ENCODE results near the gene FGFR1OP2. TPM values are rescaled to one million over a fixed set of nuclear protein-coding genes. Genes with fewer than 3 reads are reported as not detected.

FGFR1OP2 gene
- total RNA-seq, 1 donor from 2014 or later: 81.9 TPM

GRCh38 chr12:26995706-26996105, 57.4 kb downstream of the FGFR1OP2 start:
- ATAC-seq (no peak), DNase-seq (ENCODE audit: low spot score) (no peak)

GRCh38 chr12:26997003-26997402, 58.7 kb downstream of the FGFR1OP2 start:
- intact Hi-C loops (cut with DNase I): no loop called here
- DNase-seq (ENCODE audit: low spot score): no peak
- ATAC-seq: no peak

More at GRCh38 chr12:26995706-26996105, 57.4 kb downstream of the FGFR1OP2 start:
- intact Hi-C loops (cut with DNase I): no loop called here

- DNase-seq (ENCODE audit: low spot score): no peak
- intact Hi-C loops (cut with DNase I): no loop called here
- ATAC-seq: no peak
These were observed 62.7 kb downstream of the FGFR1OP2 start for GRCh38 chr12:27000961-27001360.

- ATAC-seq (no peak), DNase-seq (ENCODE audit: low spot score) (no peak)
- intact Hi-C loops (cut with DNase I): no loop called here
These were observed 63.4 kb downstream of the FGFR1OP2 start for GRCh38 chr12:27001663-27002062.

- no peak for ATAC-seq
- intact Hi-C loops (cut with DNase I): no loop called here
- no peak for DNase-seq (ENCODE audit: low spot score)
These were observed 63.9 kb downstream of the FGFR1OP2 start for GRCh38 chr12:27002141-27002540.

GRCh38 chr12:27003421-27004381, 65.4 kb downstream of the FGFR1OP2 start:
- DNase-seq (ENCODE audit: low spot score) (no peak), ATAC-seq (no peak)
- intact Hi-C loops (cut with DNase I): no loop called here

- ATAC-seq: peak; percentile 38
- intact Hi-C loops (cut with DNase I): no loop called here
- no peak for DNase-seq (ENCODE audit: low spot score)
These were observed 67.2 kb downstream of the FGFR1OP2 start for GRCh38 chr12:27005495-27005894.

GRCh38 chr12:27006797-27007467, 68.7 kb downstream of the FGFR1OP2 start:
- ATAC-seq: no peak
- DNase-seq (ENCODE audit: low spot score): no peak
- intact Hi-C loops (cut with DNase I): no loop called here

- DNase-seq (ENCODE audit: low spot score): no peak
- no peak for ATAC-seq
- intact Hi-C loops (cut with DNase I): no loop called here
These were observed 69.8 kb downstream of the FGFR1OP2 start for GRCh38 chr12:27008081-27008480.

DNA sequence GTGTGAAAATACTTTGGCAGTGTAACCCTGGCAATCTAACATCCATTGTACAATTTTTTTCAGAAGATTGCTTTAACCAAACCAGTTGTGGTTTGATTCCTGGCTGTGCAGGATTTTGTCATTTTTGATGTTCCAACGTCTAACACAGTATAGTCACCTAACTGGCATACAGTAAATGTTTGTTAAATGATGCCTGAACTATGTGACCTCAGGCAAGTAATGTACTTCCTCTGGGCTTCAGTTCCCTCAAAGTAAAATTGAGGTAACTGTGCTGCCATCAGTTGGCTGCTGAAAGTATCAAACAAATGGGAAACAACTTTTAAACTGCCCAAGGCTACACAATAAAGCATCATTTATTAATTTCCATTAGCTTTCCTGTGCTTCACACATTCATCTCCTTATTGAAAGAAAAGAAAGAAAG, 71.6 kb downstream of the FGFR1OP2 start:
- ATAC-seq (no peak), DNase-seq (ENCODE audit: low spot score) (no peak)
- intact Hi-C loops (cut with DNase I): loop anchor here (10.0 kb wide), 1 partner anchor 295 kb away; no protein-coding TSS in a partner anchor

GRCh38 chr12:27012239-27012981, 74.1 kb downstream of the FGFR1OP2 start:
- intact Hi-C loops (cut with DNase I): loop anchor here (10.0 kb wide), 1 partner anchor 292 kb away; no protein-coding TSS in a partner anchor
- no peak for ATAC-seq
- no peak for DNase-seq (ENCODE audit: low spot score)

DNA sequence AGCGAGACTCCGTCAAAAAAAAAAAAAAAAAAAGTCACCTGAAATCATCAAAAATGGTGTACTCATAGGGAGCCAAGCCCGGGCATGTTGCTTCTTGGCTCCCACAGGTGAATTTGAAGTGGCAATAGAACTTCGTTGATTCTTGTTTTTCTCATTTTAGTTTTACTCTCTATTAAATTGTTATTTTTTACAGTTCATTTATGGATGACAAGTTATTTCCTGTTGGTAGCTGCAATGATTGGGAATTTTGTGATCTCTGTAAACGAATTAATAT, 74.6 kb downstream of the FGFR1OP2 start:
- intact Hi-C loops (cut with DNase I): loop anchor here (10.0 kb wide), 1 partner anchor 292 kb away; no protein-coding TSS in a partner anchor
- ATAC-seq (no peak), DNase-seq (ENCODE audit: low spot score) (no peak)

DNA sequence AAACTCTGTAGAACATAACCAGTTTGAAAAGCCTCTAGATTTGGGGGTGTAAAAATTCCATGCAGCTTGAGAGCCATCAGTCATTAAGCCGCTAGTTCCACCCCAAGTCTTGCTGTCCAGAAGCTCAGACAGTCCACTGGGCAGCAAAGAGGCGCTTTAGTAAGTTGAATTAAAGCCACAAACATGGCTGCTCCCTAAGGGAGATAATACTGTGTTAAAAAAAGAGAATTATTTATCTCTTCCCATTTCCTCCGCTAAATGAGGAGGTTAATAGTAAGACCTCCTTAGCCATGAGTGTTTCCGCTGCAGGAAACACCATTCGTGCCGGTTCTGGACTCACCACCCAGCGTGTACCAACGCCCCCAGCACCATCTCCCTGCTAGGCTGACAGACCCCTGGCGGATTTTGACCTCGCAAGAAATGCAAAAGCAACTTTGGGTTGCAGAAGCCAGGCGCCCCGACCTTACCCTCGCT, 75.4 kb downstream of the FGFR1OP2 start:
- DNase-seq (ENCODE audit: low spot score): no peak
- intact Hi-C loops (cut with DNase I): loop anchor here (10.0 kb wide), 1 partner anchor 291 kb away; no protein-coding TSS in a partner anchor

GRCh38 chr12:27014085-27014858, 76.0 kb downstream of the FGFR1OP2 start, which contains the start of gene TM7SF3:
Gene TM7SF3 (minus strand): TSS chr12:27014384. CDS start chr12:27014168, 216 bp downstream.
- intact Hi-C loops (cut with DNase I): loop anchor here (10.0 kb wide), 1 partner anchor 291 kb away; no protein-coding TSS in a partner anchor
- ATAC-seq (peak; percentile 93), DNase-seq (ENCODE audit: low spot score) (peak; percentile 95)

More for the DNA sequence above, 75.4 kb downstream of the FGFR1OP2 start:
- ATAC-seq: peak; percentile 49

GRCh38 chr12:27014859-27015729, 76.8 kb downstream of the FGFR1OP2 start:
- intact Hi-C loops (cut with DNase I): loop anchor here (10.0 kb wide), 1 partner anchor 290 kb away; no protein-coding TSS in a partner anchor
- no peak for DNase-seq (ENCODE audit: low spot score)
- ATAC-seq: peak; percentile 19

DNA sequence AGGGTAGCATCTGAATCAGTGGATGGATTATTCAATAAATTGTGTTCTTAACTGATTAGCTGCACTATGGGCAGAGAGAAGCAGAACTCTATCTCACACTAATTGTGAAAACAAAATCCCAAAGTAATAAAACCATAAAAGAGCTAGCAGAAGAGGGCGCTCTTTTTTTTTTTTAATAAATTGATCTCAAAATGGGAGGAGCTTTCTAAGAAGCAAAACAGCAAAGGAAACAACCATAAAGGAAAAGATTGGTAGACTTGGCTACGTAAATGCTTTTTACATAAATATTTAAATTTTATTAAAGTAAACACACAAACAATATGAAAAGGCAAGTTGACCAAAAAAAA, 77.4 kb downstream of the FGFR1OP2 start:
- intact Hi-C loops (cut with DNase I): loop anchor here (10.0 kb wide), 1 partner anchor 289 kb away; no protein-coding TSS in a partner anchor
- no peak for DNase-seq (ENCODE audit: low spot score)
- ATAC-seq: peak; percentile 7

Measured in sciatic nerve (tissue), 2 donors.